NCI-H1048 (cell line): Measurements from ENCODE around the gene DPP7.

Experiments
- DNase-seq: peaks from one replicate; lab custom pipeline; 2025; lab: John Stamatoyannopoulos, UW

DPP7 gene

GRCh38 chr9:137088121-137088520, 26.4 kb downstream of the DPP7 start:
- no peak for DNase-seq

GRCh38 chr9:137087409-137087925, 27.1 kb downstream of the DPP7 start:
- no peak for DNase-seq

GRCh38 chr9:137086531-137087408, 27.8 kb downstream of the DPP7 start, which contains the start of gene MAN1B1:
MAN1B1 (plus strand) TSS chr9:137086985; CDS start chr9:137087000, 15 bp downstream.
- peak; percentile 99 for DNase-seq

GRCh38 chr9:137085920-137086530, 28.5 kb downstream of the DPP7 start:
- DNase-seq = no peak

- no peak for DNase-seq
Measured at GRCh38 chr9:137084526-137084925, 30.0 kb downstream of the DPP7 start.

GRCh38 chr9:137083394-137084004, 31.0 kb downstream of the DPP7 start:
- no peak for DNase-seq

- no peak for DNase-seq
Measured at GRCh38 chr9:137082925-137083290, 31.6 kb downstream of the DPP7 start.

GRCh38 chr9:137082222-137082924, 32.2 kb downstream of the DPP7 start:
- DNase-seq = no peak

- DNase-seq = no peak
Measured at GRCh38 chr9:137080260-137081122, 34.0 kb downstream of the DPP7 start.

GRCh38 chr9:137079401-137079787, 35.1 kb downstream of the DPP7 start:
- DNase-seq = no peak

- no peak for DNase-seq
Measured at GRCh38 chr9:137078701-137079400, 35.7 kb downstream of the DPP7 start.

- no peak for DNase-seq
Measured at GRCh38 chr9:137077758-137078693, 36.5 kb downstream of the DPP7 start.

GRCh38 chr9:137077010-137077747, 37.4 kb downstream of the DPP7 start, which contains the start of gene UAP1L1:
UAP1L1 (plus strand) TSS chr9:137077517; CDS start chr9:137077533, 16 bp downstream.
- DNase-seq = no peak

GRCh38 chr9:137076636-137077009, 37.9 kb downstream of the DPP7 start:
- no peak for DNase-seq

- no peak for DNase-seq
Measured at GRCh38 chr9:137075275-137075775, 39.2 kb downstream of the DPP7 start.

GRCh38 chr9:137074657-137075274, 39.8 kb downstream of the DPP7 start:
- DNase-seq = no peak

GRCh38 chr9:137073992-137074399, 40.5 kb downstream of the DPP7 start:
- no peak for DNase-seq

- DNase-seq = no peak
Measured at GRCh38 chr9:137071282-137071681, 43.3 kb downstream of the DPP7 start.
